H1 (cell line): Measurements from ENCODE around the gene GCFC2. TPM values are rescaled to one million over a fixed set of nuclear protein-coding genes. Genes with fewer than 3 reads are reported as not detected.

Source experiments
- USF2 ChIP-seq: IDR thresholded peaks from 2 replicates; pipeline ENCODE4 v1.6.1; 2011; ENCODE audit warnings: low read length, improper control_type of control experiment
- polyA plus RNA-seq, 7 experiments: library from polyadenylated mRNA; depleted of rRNA in 3 of 7; stranded (reverse) in 5 of 7; unstranded in 2 of 7; fragments of >200 nt in 5 of 7; fragments of 200-250 nt in 2 of 7; gene quantifications; 1 replicate in 5 of 7; 2 replicates in 1 of 7; 4 replicates in 1 of 7; pipeline versions ENCODE4 v1.2.1 to v1.2.3, GENCODE V29; 2011 to 2013; ENCODE audit warnings: missing spikeins in 2 of 7, mixed read lengths in 2 of 7
- total RNA-seq: library from RNA; stranded (reverse); fragmentation: NEBNext Ultra II Directional; extraction: Animal tissue kit (Norgen Biotek cat#: 25700); gene quantifications from 2 replicates; pipeline ENCODE4 v1.2.1, GENCODE V29; 2021

GCFC2 gene
- total and polyA plus RNA-seq, 2 of the 8 experiments (the other 6 are each of a cell fraction or from before 2014, with no cell fraction given): 5.6 to 19.1 TPM

- TF ChIP-seq USF2: no peak
Measured at GRCh38 chr2:75710220-75710576, 517 bp downstream of the GCFC2 start (continued).
